GM18526 (cell line): ENCODE results near the gene ARHGEF9.

Source experiments
- POLR2A ChIP-seq: IDR thresholded peaks from 3 replicates; pipeline ENCODE4 v1.6.1; 2011; ENCODE audit not compliant: insufficient read length; ENCODE audit errors: extremely low read depth

Gene ARHGEF9

DNA sequence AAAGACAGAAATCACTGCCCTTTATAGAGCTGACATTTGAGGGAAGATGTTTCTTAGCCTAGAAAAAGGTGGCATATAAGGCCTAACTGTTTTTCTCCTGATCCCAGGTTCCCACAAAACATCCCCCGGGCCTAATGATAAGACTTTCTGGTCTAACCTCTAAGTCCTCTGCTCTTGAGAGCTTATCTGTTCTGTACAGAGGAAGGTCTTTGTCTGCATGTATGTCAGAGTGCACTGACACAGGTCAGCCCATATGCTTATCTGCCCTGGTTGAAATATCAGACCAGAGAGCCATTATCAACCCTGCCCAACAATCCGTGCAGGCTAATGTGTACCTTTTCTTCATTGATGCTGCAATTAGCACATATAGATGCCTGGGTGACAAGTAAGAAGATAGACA is 76.2 kb downstream of the ARHGEF9 start:
- TF ChIP-seq POLR2A: no peak

DNA sequence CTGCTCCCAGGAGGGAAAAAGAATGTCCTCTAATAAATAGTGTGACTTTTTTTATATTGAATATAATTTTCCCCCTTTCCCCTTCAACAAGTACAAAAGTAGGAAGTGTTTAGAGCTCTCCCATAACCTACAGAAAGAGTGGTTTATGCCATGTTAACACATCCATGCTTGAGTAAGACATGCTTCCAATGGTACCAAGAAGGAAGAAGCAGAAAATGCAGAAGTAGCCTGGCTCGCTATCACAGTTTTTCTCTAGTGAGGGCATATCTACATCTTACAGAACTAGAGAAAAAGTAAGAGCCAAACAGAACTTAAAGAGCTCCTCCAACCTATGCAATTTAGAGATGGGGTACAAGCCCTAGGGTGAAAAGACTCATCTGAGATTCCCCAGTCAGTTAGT is 82.5 kb downstream of the ARHGEF9 start:
- TF ChIP-seq POLR2A: no peak

DNA sequence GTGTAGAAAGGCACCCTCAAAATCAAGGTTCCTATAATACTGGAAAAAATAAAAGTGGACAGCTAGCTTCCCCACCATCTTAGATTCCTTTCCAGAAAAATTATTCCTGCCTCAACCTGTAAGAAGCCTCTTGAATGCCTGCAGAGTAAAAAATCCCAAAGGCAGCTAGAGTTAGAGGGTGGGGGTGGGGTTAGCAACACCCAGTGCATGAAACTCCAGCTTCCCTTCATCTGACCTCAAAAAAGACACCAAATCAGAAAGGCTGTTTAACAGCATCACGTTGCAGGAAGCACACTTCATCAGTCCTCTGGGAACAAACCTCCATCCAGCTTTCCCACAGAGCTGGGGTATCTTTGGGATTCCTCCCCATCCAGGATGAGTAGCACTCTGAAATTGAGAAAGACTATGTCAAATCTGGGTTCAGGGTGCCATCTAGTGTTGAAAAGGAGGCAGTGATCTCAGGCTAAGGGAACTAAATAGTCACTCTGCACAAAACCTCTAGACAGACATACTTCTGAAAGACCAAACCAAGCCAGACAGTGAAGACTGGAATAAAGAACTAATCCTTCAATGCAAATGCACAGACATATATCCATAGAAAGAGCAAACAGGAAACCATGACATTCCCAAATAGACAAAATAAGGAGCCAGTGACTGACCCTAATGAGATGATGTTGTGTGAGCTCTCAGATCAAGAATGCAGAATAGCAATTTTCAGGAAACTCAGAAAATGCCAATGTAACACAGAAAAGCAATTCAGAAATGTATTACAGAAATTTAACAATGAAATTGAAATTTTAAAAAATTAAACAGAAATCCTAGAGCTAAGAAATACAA is 97.9 kb downstream of the ARHGEF9 start:
- TF ChIP-seq POLR2A: no peak

DNA sequence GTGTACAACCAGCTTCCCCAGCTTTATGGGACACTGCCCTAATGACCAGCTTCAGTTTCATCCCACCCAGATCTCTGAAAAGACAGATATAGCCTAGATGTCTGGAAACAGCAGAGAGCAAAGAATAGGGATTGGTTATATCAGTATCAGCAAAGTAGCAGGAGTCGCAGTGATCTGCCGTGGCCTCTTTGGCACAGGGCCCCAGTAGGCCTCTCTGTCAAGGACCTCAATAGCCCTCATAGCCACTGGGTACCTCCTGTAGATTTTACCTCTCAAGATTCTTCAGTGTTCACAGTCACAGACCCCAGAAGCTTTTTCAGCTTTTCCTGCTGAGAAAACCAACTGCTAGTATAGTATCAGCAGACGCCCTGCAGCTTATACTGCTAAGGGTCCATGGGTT is 104.6 kb downstream of the ARHGEF9 start:
- TF ChIP-seq POLR2A: no peak

DNA sequence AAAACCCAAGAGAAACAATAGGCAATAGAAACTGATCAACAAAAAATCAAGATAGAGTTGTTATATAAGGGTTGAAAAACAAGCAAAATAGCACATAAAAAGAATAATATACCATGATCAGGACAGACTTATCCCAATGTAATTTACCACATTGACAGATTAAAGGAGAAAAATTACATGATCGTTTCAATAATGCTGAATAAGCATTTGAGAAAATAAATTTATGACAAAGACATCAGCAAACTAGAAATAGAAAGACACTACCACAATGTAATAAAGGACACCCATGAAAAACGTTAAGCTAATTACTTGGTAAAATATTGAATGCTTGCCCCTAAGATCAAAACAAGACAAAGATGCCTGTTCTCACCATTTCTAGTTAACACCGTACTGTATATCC is 105.6 kb downstream of the ARHGEF9 start:
- TF ChIP-seq POLR2A: no peak

DNA sequence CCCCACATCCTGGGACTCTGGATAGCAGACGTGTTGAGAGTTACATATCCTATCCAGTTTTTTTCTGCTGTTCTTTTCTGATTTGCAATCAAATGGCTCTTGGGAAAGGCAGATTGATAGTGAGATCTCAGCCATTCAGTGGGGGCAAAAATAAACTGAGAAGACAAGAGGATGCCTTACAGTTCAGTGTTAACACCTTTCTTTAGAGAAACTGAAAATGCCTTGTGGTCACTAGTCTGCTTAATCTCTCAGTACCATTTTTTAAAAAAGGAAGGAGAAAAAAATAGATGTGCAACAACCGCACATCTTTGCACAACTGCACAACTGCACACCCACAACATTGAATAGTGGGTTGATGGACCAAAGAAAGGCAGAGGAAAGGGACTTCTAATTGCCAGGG is 109.3 kb downstream of the ARHGEF9 start:
- TF ChIP-seq POLR2A: no peak

DNA sequence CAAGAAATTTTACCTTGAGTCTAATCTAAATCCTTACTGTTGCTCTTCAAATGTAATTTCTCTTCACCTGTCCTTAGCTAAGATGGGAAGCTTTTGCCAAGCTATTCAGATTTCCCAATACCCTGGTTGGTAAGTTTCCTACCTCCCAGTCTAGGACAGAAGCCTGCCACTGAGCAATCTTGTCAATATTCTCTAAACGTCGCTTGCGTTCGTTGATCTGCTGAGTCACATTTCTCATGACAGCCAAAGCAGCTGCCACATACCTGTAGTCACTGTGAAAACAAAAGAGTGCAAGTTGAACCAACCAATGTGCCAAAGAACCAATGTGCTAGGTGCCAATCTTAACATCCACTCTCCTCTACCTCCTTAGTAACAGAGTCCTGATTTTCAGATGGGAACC is 111.1 kb downstream of the ARHGEF9 start:
- TF ChIP-seq POLR2A: no peak

DNA sequence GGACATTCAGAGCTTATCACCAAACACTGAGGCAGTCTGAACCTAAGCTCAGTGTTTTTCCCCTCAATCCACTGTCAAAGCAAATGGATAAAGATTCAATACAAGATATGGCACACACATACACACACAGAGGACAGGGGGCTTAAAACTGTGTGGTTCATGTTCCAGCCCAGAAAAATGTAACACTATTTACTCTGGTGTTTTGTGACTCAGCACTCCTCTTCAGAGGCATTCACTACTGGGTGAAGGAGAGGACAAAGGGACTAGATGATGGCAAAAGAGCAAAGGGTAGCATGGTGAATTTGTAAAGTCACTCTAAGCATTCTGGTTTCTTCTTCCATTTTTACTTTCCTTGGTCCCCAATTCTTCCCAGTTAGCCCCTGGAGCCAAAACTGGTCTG is 120.3 kb downstream of the ARHGEF9 start:
- TF ChIP-seq POLR2A: no peak

DNA sequence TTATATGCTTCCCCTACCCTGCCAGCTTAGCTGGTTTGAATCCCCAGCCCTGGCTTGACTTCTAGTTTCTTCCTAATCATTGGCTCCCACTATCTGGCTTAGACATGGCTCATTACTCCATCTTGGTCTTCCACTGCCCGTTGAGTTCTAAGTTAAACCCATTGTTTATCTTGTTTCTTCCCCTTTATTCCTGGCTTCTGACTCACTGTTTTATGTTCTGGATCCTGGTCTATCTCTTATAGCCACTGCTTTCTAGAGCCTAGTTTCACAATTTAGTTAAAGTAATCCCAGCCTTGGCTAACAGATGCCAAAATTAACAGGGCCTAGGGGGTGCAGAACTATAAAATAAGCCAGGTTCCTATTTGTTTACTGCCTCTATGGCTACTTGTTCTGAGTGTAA is 120.9 kb downstream of the ARHGEF9 start:
- no peak for TF ChIP-seq POLR2A

DNA sequence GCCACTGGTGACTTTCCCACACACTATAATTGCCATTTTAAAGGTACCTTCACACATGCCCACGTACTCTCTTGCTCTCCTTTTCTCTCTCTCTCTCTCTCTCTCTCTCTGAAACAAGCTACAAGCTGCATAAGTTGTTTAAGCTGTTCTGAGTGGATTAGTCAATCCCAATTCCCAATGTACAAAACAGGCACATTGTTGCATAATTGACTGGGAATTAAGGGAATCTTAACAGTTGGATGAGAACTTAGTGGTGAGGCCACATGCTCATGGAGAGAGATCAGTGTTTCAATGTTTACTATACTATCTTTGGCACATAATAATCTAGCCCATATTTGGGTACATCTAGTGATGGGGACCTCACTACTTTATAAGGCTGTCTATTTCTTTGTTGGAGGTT is 123.3 kb downstream of the ARHGEF9 start:
- TF ChIP-seq POLR2A: no peak

DNA sequence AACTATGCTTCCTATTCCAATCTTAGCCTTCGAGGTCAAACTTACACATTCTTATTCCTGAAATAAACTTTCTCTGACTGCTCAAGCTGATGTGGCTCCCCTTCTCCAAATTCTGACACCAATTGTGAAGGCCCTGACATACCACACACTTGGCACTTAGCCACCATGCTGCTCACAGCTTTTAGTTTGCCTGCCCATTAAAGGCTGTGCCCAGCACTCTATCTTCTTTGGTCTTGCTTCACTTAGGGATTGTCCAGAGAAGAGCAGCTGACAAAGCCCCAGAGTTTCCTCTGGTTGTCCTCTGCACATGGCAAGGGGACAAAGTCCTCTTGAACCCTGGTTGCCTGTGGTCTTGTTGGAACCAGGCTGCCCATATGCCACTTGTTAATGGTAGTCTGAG is 126.1 kb downstream of the ARHGEF9 start:
- no peak for TF ChIP-seq POLR2A

DNA sequence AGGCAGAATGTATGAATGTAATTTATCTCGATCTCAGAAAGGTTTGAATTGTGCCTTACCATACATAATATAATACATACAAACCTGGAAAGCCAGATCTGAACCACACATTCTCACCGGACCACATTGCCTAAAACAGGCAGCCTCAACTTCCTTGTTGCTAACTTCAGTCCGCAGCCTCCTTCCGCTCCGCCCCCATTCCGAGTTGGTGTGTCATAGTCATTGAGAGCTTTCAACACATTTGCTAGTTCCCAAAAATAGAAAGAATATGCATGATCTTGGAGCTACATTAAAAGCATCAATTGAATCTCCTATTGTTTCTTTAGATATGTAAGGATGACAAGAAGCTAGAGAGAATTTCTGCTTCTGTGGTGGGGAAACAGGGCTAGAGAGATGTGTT is 127.2 kb downstream of the ARHGEF9 start:
- no peak for TF ChIP-seq POLR2A

DNA sequence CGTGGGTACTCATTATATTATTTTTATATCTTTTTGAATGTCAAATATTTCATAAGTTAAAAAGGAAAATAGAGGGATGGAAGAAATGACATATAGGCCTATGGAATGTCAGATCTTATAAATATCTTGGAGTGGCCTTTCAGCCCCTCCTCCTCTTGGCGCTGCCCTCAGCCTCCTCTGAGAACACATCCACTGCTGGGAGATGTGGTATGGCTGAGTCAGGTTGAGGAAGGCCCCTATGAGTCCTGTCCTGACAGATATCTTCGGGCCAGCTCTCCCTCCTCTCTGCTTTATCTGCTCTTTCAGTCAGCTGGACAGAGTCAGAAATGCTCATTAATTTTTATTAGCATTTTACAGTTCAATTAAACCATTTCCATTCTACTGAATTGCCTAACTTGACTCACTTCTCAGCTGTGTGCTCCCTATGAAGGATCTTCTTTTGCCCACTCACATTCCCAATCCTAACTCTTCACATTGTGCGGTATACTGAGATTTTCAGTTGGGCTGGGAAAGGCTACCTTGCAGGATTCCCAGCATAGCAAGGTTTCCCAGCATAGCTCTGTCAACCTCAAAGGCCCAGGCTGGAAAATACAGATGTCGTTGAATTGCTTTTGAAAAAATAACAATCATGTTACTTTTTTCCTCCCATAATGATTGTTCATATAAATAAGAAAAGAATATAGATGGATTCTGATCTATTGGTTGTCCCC is 128.0 kb downstream of the ARHGEF9 start:
- TF ChIP-seq POLR2A: no peak

DNA sequence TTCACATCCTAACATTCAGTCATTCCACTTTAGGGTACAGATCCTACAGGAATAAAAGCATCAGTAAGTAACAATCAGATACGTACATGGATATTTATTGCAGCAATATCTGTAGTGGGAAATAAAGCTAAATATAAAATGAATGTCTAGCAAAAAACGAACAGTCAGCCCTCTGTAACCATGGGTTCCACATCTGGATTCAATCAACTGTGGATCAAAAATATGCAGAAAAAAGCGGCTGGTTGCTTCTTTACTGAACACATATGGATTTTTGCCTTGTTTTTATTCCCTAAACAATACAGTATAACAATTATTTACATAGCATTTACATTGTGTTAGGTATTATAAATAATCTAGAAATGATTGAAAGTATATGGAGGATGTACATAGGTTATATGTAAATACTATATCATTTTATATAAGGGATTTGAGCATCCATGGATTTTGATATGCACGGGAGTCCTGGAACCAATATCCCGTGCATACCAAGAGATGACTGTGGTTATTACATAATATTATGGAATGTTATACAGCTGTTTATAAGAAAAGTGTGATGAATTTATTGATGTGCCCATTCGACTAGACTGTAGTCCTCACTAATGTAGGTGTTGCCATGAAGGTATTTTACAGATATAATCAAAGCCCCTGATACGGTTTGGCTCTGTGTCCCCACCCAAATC is 132.8 kb downstream of the ARHGEF9 start:
- no peak for TF ChIP-seq POLR2A

DNA sequence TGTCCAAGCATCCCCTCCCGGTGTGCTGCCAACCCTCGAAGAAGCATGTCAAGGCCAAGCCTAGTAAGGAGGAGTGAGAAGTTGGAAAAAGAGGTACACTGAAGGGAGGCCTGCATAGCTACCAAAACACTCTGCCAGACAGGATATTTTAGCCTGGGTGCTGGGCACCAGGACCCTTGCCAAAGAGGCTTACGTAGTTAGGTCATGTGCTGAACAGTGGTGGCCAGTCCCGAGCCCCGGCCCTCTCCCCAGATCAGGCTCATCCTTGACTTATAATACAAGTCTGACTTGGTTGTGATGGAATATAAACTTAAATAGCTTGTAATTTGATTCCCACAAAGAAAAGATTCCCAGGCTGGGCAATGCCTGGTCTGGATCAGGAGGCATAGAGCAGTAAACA is 149.3 kb downstream of the ARHGEF9 start:
- no peak for TF ChIP-seq POLR2A

DNA sequence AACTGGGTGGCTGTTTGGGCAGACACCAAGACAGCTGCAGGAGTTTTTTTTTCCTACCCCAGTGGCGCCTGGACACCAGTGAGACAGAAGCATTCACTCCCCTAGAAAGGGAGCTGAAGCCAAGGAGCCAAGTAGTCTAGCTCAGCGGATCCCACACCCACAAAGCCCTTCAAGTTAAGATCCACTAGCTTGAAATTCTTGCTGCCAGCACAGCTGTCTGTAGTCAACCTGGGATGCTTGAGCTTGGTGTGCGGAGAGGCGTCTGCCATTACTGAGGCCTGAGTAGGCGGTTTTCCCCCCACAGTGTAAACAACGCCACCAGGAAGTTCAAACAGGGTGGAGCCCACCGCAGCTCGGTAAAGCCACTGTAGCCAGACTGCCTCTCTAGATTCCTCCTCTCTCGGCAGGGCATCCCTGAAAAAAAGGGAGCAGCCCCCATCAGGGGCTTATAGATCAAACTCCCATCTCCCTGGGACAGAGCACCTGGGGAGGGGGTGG is 171.4 kb downstream of the ARHGEF9 start:
- TF ChIP-seq POLR2A: no peak
